H1 (cell line): ENCODE data around the gene GP2. TPM values are rescaled to one million over a fixed set of nuclear protein-coding genes. Genes with fewer than 3 reads are reported as not detected.

ENCODE experiments used
- CTCF ChIA-PET: fragments of 300-600 bp; sonication (Branson Sonifier 250); formaldehyde crosslinking; loops from one replicate; lab custom pipeline; 2021; ENCODE audit not compliant: partially characterized antibody; lab: Charles Lee
- POLR2A ChIA-PET: fragments of 300-600 bp; sonication (Branson Sonifier 250); formaldehyde crosslinking; loops from one replicate; lab custom pipeline; 2021; ENCODE audit warnings: inconsistent platforms; ENCODE audit not compliant: partially characterized antibody; lab: Charles Lee
- DNase-seq, 2 experiments: peaks; one replicate each; pipeline versions ENCODE4 v3.0.0 to v3.0.0-alpha.2; 2010 to 2022; ENCODE audit warnings: low spot score in 2 of 2, low read depth in 1 of 2, mixed read lengths in 1 of 2
- FAIRE-seq: peaks from 2 replicates; lab custom pipeline; 2011; peaks lifted over from hg19 to GRCh38; lab: Jason Lieb, UNC
- H2AFZ ChIP-seq: 2 replicates; pipeline ENCODE4 v1.8.1; 2012; ENCODE audit warnings: low read length, inconsistent platforms
- H2AK5ac ChIP-seq: 2 replicates; pipeline ENCODE4 v1.6.1; 2013; ENCODE audit warnings: low read depth, low read length
- H2BK120ac ChIP-seq: replicated peaks from 2 replicates; pipeline ENCODE3; 2013; ENCODE audit warnings: low read depth, low read length, inconsistent platforms
- H2BK12ac ChIP-seq: 2 replicates; pipeline ENCODE4 v1.6.1; 2013; ENCODE audit warnings: low read depth, low read length
- H2BK15ac ChIP-seq: 2 replicates; pipeline ENCODE4 v1.6.1; 2013; ENCODE audit warnings: low read length
- H2BK20ac ChIP-seq: 2 replicates; pipeline ENCODE4 v1.6.1; 2013; ENCODE audit warnings: low read length
- H2BK5ac ChIP-seq: 2 replicates; pipeline ENCODE4 v1.6.1; 2013; ENCODE audit warnings: low read depth, low read length
- H3K14ac ChIP-seq: 2 replicates; pipeline ENCODE4 v1.6.1; 2013; ENCODE audit warnings: inconsistent platforms; ENCODE audit not compliant: insufficient read length
- H3K18ac ChIP-seq: 2 replicates; pipeline ENCODE4 v1.6.1; 2013; ENCODE audit warnings: low read length; ENCODE audit errors: extremely low read depth
- H3K23ac ChIP-seq: 2 replicates; pipeline ENCODE4 v1.6.1; 2013; ENCODE audit warnings: inconsistent platforms; ENCODE audit not compliant: insufficient read length
- H3K23me2 ChIP-seq: 2 replicates; pipeline ENCODE4 v1.6.1; 2013; ENCODE audit warnings: low read depth, low read length
- H3K27ac ChIP-seq: 2 replicates; pipeline ENCODE4 v1.6.1; 2011; ENCODE audit warnings: low read depth, low read length, inconsistent platforms
- H3K27me3 ChIP-seq, 4 experiments: replicated peaks in 1 of 4; 1 replicate in 1 of 4; 2 replicates in 3 of 4; pipeline versions ENCODE4 v1.6.1 to v1.8.1; 2011 to 2013; ENCODE audit warnings: low read length in 3 of 4, mild to moderate bottlenecking in 3 of 4, inconsistent platforms in 2 of 4, mixed read lengths in 2 of 4, moderate library complexity in 1 of 4; ENCODE audit not compliant: control insufficient read depth in 3 of 4, insufficient read depth in 3 of 4; ENCODE audit errors: extremely low read depth in 1 of 4
- H3K36me3 ChIP-seq, 4 experiments: 2 replicates each; pipeline versions ENCODE4 v1.6.1 to v1.8.1; 2011 to 2013; ENCODE audit warnings: mild to moderate bottlenecking in 4 of 4, low read length in 3 of 4, moderate library complexity in 2 of 4, control low read depth in 1 of 4, inconsistent platforms in 1 of 4; ENCODE audit not compliant: insufficient read depth in 4 of 4, control insufficient read depth in 2 of 4
- H3K4ac ChIP-seq: replicated peaks from 2 replicates; pipeline ENCODE3; 2013; ENCODE audit warnings: low read length, low read depth, mixed read lengths, inconsistent platforms; ENCODE audit not compliant: insufficient read length
- H3K4me1 ChIP-seq, 4 experiments: replicated peaks in 1 of 4; 1 replicate in 1 of 4; 2 replicates in 3 of 4; pipeline versions ENCODE4 v1.6.1 to v1.8.1; 2011 to 2013; ENCODE audit warnings: low read length in 3 of 4, inconsistent platforms in 2 of 4, mixed read lengths in 1 of 4; ENCODE audit not compliant: insufficient read depth in 4 of 4, control insufficient read depth in 3 of 4
- H3K4me2 ChIP-seq, 2 experiments: 2 replicates each; pipeline versions ENCODE4 v1.6.1 to v1.8.1; 2011 to 2013; ENCODE audit warnings: low read depth in 2 of 2, low read length in 2 of 2, control low read depth in 1 of 2, inconsistent platforms in 1 of 2, mild to moderate bottlenecking in 1 of 2; ENCODE audit not compliant: insufficient read depth in 1 of 2
- H3K4me3 ChIP-seq, 4 experiments: fragments of 200-600, 300-600 bp in 1 of 4; sonication (generic), shearing (Covaris generic), sonication (Bioruptor Twin) in 1 of 4; 2 replicates each; pipeline versions ENCODE4 v1.5.1 to v1.8.1; 2011 to 2016; ENCODE audit warnings: low read length in 4 of 4, low read depth in 3 of 4, control low read depth in 2 of 4, inconsistent platforms in 2 of 4, mild to moderate bottlenecking in 2 of 4, mixed read lengths in 1 of 4, moderate library complexity in 1 of 4; ENCODE audit not compliant: insufficient read depth in 2 of 4; ENCODE audit errors: extremely low read depth in 1 of 4
- H3K56ac ChIP-seq: replicated peaks from 2 replicates; pipeline ENCODE3; 2013; ENCODE audit warnings: low read depth, mild to moderate bottlenecking, mixed read lengths, low read length, inconsistent platforms; ENCODE audit not compliant: insufficient read length
- H3K79me1 ChIP-seq: 2 replicates; pipeline ENCODE4 v1.6.1; 2013; ENCODE audit warnings: low read depth, low read length, control low read depth
- H3K79me2 ChIP-seq, 2 experiments: 2 replicates each; pipeline versions ENCODE4 v1.6.1 to v1.8.1; 2012 to 2013; ENCODE audit warnings: low read length in 2 of 2, mild to moderate bottlenecking in 2 of 2, inconsistent platforms in 1 of 2; ENCODE audit not compliant: insufficient read depth in 2 of 2, control insufficient read depth in 1 of 2
- H3K9ac ChIP-seq, 4 experiments: replicated peaks in 1 of 4; 1 replicate in 1 of 4; 2 replicates in 3 of 4; pipeline versions ENCODE4 v1.6.1 to v1.8.1; 2011 to 2013; ENCODE audit warnings: low read depth in 3 of 4, low read length in 3 of 4, control low read depth in 2 of 4, mild to moderate bottlenecking in 2 of 4, moderate library complexity in 2 of 4, inconsistent platforms in 1 of 4; ENCODE audit errors: extremely low read depth in 1 of 4
- H3K9me3 ChIP-seq, 2 experiments: 2 replicates each; pipeline versions ENCODE4 v1.6.1 to v1.8.1; 2012 to 2013; ENCODE audit warnings: mild to moderate bottlenecking in 2 of 2, moderate library complexity in 2 of 2, control low read depth in 1 of 2, inconsistent platforms in 1 of 2, low read depth in 1 of 2, low read length in 1 of 2, mixed read lengths in 1 of 2; ENCODE audit not compliant: insufficient read depth in 2 of 2
- H4K20me1 ChIP-seq, 2 experiments: replicated peaks in 1 of 2; 2 replicates each; pipeline versions ENCODE3 to v1.8.1; 2011 to 2013; ENCODE audit warnings: inconsistent platforms in 2 of 2, low read length in 2 of 2, mild to moderate bottlenecking in 1 of 2; ENCODE audit not compliant: insufficient read depth in 2 of 2, control insufficient read depth in 1 of 2
- H4K5ac ChIP-seq: 2 replicates; pipeline ENCODE4 v1.6.1; 2013; ENCODE audit warnings: low read length, low read depth, mixed read lengths, inconsistent platforms; ENCODE audit not compliant: insufficient read length
- H4K8ac ChIP-seq: 2 replicates; pipeline ENCODE4 v1.8.0; 2013; ENCODE audit warnings: mild to moderate bottlenecking, moderate library complexity, low read length, inconsistent platforms; ENCODE audit not compliant: insufficient read depth; ENCODE audit errors: extremely low read depth
- H4K91ac ChIP-seq: replicated peaks from 2 replicates; pipeline ENCODE3; 2013; ENCODE audit warnings: low read length, mixed read lengths, inconsistent platforms; ENCODE audit not compliant: insufficient read length
- KDM5A ChIP-seq: fragments of 200-600 bp; IDR thresholded peaks from 2 replicates; pipeline ENCODE4 v1.7.1; 2012; ENCODE audit warnings: mild to moderate bottlenecking, low read length, inconsistent platforms, mixed read lengths
- SP1 ChIP-seq: IDR thresholded peaks from 2 replicates; pipeline ENCODE4 v1.6.1; 2011; ENCODE audit warnings: low read depth, low read length
- TAF1 ChIP-seq: IDR thresholded peaks from 2 replicates; pipeline ENCODE4 v1.6.1; 2011; ENCODE audit warnings: mild to moderate bottlenecking, low read depth, low read length
- WGBS, 2 experiments: shearing (Covaris generic) in 1 of 2; methylation state at CpG; one replicate each; pipeline versions ENCODE4 v1.1.6 to v1.1.7; 2013 to 2015; ENCODE audit warnings: low lambda C conversion rate in 2 of 2, mixed read lengths in 2 of 2, inconsistent platforms in 1 of 2, low coverage in 1 of 2, missing lambda C conversion rate in 1 of 2; ENCODE audit not compliant: insufficient replicate concordance in 2 of 2, insufficient coverage in 1 of 2, insufficient read length in 1 of 2; ENCODE audit errors: extremely low coverage in 1 of 2, missing lambda C conversion rate in 1 of 2; 5-methylcytosine and 5-hydroxymethylcytosine counted together
- polyA plus RNA-seq, 7 experiments: library from polyadenylated mRNA; depleted of rRNA in 3 of 7; stranded (reverse) in 5 of 7; unstranded in 2 of 7; fragments of >200 nt in 5 of 7; fragments of 200-250 nt in 2 of 7; gene quantifications; 1 replicate in 5 of 7; 2 replicates in 1 of 7; 4 replicates in 1 of 7; pipeline versions ENCODE4 v1.2.1 to v1.2.3, GENCODE V29; 2011 to 2013; ENCODE audit warnings: missing spikeins in 2 of 7, mixed read lengths in 2 of 7
- total RNA-seq: library from RNA; stranded (reverse); fragmentation: NEBNext Ultra II Directional; extraction: Animal tissue kit (Norgen Biotek cat#: 25700); gene quantifications from 2 replicates; pipeline ENCODE4 v1.2.1, GENCODE V29; 2021

The GP2 gene
- total and polyA plus RNA-seq, 2 of the 8 experiments (the other 6 are each of a cell fraction or from before 2014, with no cell fraction given): not detected

DNA sequence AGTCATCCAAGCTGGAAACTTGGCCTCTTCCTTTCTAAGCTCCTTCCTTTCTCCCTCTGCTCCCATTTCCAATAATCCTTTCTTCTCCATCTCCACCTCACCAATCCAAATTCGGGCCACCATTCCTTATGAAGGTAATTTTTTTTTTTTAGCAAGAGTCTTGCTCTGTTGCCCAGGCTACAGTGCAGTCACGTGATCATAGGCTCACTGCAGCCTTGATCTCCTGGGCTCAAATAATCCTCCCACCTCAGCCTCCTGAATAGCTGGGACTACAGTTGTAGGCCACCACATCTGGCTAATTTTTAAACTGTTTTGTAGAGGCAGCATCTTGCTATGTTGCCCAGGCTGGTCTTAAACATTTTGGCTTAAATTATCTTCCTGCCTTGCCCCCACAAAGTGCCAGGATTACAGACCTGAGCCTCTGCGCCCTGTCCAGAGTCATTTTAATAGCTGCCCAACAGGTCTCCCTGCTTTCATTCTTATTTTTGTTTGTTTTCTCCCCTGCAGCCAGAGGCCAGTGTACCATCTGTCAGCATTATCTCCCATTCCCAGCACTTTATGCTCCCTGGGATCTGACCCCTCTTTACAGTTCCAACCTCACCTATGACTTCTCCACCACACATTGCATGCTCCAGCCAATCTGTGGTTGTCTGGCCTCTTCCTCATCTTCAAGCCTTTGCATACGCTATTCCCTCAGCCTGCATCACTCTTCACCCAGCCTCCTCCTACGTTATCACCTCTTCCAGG, 2.3 kb upstream of the GP2 start:
- DNase-seq: no peak
- Histone ChIP-seq H3K27ac (no peak overlapping the region), H4K91ac (no peak overlapping the region), H3K4me1 (no peaks in the 10 kb centered on the region), H4K5ac (no peak overlapping the region), H3K79me1 (no peaks in the 10 kb centered on the region), H3K4ac (no peak overlapping the region), H3K14ac (no peak overlapping the region), H3K36me3 (no peaks in the 10 kb centered on the region), H3K4me3 (no peak overlapping the region), H3K23me2 (no peaks in the 10 kb centered on the region; the same call in 1 of the 2 replicates), H3K18ac (no peak overlapping the region), H4K8ac (no peak overlapping the region), H2BK15ac (no peak overlapping the region), H2BK120ac (no peak overlapping the region), H3K27me3 (no peaks in the 10 kb centered on the region), H3K23ac (no peak overlapping the region), H3K9me3 (no peaks in the 10 kb centered on the region), H2AK5ac (no peak overlapping the region), H3K4me2 (no peak overlapping the region), H3K9ac (no peak overlapping the region), H3K56ac (no peak overlapping the region), H2BK12ac (no peak overlapping the region), H4K20me1 (no peaks in the 10 kb centered on the region), H2BK5ac (no peak overlapping the region), H2BK20ac (no peak overlapping the region), H3K79me2 (no peaks in the 10 kb centered on the region), H2AFZ (no peak overlapping the region)
- TF ChIP-seq KDM5A (no peak), TAF1 (no peak), SP1 (no peak)
- no peak for FAIRE-seq
- ChIA-PET CTCF (interaction anchor here (0.6 to 1.4 kb wide), 6 partner anchors 30 to 732 kb away, joined by 3 to 8 read pairs (median 4); no protein-coding TSS in a partner anchor), POLR2A (no interaction called here)
- WGBS, 2 experiments: 85 to 100% methylated on average over 1 to 5 of the region's 5 CpGs
